NCI-H345 treated with DMSO at 0.1 percent for 48 hours (cell line): ENCODE measurements around the gene GPR156.
"Not testable (repeated sequence)": the region's sequence is repeated elsewhere in the genome, so short reads cannot be mapped to it uniquely, and the experiment has no call there.

Experiments
- DNase-seq: peaks from one replicate; lab custom pipeline; 2025; ENCODE audit not compliant: unreplicated experiment; lab: John Stamatoyannopoulos, UW

GPR156 gene

GRCh38 chr3:120275618-120276017 is 9.4 kb downstream of the GPR156 start:
- no peak for DNase-seq

DNA sequence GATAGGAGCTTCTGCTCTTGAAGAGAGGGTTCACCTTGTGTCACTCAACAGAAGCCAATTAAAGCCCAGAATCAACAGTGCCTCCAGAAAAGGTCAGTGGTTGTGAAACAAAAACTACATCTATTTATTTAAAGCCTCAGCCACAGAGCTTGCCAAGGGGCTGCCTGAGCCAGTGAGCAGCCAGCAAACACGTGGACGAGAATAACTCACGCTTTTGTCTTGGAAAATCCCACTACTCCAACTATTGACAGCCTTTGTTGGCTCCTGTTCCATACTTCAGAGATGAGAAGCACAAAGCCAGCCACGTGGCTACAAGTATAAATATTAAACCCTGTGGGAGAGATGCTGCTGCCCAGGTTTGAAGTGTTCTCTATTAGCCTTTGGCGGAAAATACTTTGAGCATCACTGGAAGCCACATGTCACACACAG is 10.3 kb downstream of the GPR156 start:
- DNase-seq = peak; percentile 61

DNA sequence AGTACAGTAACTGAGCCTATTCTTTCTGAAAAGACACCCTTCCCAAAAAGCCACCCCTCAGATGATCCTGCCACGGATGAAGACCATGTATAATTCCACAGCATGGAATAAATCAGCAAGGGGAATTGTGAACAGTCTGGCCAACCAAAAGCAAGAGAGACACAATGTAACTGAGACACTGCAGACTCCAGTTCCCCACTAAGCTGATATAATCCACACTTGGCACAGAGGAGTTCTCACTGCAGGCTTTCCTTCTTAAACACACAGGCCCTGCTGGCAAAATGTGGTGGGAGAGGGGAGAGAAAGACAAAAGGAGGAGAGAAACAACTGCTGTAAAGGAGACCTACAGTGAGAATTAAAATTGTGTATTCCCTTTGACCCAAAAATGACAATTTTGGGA is 12.7 kb downstream of the GPR156 start:
- DNase-seq = no peak

- DNase-seq = no peak
These were observed 19.0 kb downstream of the GPR156 start for GRCh38 chr3:120265989-120266388.

DNA sequence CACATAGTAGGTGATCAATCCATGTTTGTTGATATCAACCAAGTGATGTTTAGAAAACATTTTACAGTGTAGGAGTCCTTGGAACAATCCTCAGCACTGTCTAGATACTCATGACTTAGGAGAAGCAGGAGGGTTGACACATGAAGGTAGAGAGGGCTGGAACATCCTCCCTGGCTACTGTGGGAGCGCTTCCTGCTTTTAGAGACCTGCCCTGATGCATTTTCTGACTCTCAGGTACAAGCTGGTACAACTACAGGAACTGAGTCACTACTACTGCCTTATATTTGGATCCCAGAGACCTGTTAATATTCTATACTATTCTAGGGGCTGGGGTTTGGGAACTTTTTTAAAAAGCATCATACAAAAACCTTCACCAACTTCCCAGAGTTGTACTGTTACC is 20.1 kb downstream of the GPR156 start:
- no peak for DNase-seq

DNA sequence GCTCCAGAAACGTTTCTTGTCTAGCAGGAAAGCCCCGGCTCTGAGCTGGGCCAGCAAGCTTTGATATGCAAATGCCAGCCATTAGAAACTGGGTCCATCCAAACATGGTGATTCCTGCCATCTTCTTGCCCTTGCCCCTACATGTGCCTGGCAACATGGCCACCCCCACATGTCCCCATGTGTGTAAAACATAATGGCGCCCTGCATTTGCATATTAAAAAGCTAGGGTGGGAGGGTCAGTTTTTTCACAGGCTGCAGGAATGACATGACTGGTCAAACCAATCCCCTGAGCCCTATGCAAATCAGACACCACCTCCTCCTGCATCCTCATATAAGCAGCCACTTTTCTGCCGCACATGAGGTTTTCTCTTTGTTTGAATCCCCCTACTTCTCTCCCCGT is 21.2 kb downstream of the GPR156 start:
- DNase-seq = no peak

DNA sequence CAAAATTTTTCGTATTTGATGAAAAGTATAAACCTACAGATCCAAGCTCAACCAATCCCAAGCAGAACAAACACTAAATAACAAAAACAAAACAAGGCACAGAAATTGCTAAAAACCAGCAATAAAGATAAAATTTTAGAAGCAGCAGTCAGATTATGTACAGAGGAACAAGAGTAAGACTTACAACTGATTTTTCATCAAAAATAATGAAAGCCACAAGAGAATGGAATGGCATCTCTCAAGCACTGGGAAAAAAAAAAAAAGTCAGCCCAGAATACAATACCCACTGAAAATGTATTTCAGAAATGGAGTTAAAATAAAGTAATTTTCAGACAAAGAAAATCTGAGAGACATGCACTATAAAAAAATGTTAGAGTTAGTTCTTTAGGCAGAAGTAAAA is 27.0 kb downstream of the GPR156 start:
- no peak for DNase-seq

GRCh38 chr3:120245386-120245785 is 39.6 kb downstream of the GPR156 start:
- DNase-seq = no peak

- DNase-seq = no peak
These were observed 40.2 kb downstream of the GPR156 start for GRCh38 chr3:120244834-120245225.

- no peak for DNase-seq
These were observed 45.4 kb downstream of the GPR156 start for GRCh38 chr3:120239644-120240043.

GRCh38 chr3:120227710-120228347 is 57.2 kb downstream of the GPR156 start:
- no peak for DNase-seq

GRCh38 chr3:120224237-120224636 is 60.8 kb downstream of the GPR156 start:
- no peak for DNase-seq

GRCh38 chr3:120218981-120219380 is 66.0 kb downstream of the GPR156 start:
- no peak for DNase-seq

DNA sequence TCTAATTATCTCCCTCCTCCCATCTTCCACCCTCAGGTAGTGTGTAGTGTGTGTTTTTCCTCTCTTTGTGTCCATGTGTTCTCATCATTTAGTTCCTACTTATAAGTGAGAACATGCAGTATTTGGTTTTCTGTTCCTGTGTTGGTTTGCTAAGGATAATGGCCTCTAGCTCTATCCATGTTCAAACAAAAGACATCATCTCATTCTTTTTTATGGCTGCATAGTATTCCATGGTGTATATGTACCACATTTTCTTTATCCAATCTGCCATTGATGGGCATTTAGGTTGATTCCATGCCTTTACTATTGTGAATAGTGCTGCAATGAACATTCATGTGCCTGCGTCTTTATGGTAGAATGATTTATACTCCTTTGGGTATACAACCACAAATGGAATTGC is 68.4 kb downstream of the GPR156 start:
- not testable (repeated sequence) for DNase-seq

DNA sequence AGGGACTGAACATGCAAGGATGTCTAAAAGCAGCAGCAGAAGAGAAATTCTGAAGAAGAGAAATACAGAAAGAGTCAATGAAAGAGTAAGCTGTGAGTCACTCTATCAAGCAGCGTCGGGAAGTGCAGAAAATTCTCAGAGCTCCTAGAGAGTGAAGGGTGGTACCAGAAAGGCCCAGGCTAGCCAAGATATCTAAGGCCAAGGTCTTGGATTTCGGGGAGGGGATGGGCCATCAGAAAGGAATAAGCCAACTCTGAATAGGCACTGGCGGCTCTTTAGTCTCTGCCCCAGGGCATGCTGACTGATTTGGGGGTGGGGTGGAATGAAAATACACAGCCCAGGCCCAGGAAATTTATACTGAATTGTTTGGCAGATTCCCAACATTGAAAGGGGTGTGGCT is 70.8 kb downstream of the GPR156 start:
- DNase-seq = no peak

- no peak for DNase-seq
These were observed 72.5 kb downstream of the GPR156 start for GRCh38 chr3:120212505-120212904.

GRCh38 chr3:120209425-120209824 is 75.6 kb downstream of the GPR156 start:
- DNase-seq = no peak

DNA sequence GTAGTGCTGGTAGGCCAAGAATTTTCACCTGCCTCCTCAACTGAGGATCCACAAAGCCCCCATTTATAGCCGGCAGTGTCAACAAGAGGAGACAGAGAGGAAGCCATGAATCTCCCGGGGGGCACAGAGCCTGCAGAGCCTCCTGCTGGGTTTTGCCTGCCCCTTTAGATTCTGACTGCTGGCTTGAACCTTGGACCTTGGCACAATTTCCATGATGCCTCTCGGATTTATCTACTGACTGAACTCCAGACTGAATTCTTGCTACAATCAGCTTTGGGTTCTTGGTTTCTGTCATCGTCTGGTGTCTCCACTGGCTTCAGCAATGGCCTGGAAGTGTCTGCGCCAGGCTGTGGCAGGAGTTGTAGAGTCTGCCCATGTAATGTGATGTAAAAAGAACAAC is 80.7 kb downstream of the GPR156 start:
- no peak for DNase-seq

GRCh38 chr3:120203621-120204020 is 81.4 kb downstream of the GPR156 start:
- no peak for DNase-seq

- no peak for DNase-seq
These were observed 82.0 kb downstream of the GPR156 start for GRCh38 chr3:120203016-120203415.

DNA sequence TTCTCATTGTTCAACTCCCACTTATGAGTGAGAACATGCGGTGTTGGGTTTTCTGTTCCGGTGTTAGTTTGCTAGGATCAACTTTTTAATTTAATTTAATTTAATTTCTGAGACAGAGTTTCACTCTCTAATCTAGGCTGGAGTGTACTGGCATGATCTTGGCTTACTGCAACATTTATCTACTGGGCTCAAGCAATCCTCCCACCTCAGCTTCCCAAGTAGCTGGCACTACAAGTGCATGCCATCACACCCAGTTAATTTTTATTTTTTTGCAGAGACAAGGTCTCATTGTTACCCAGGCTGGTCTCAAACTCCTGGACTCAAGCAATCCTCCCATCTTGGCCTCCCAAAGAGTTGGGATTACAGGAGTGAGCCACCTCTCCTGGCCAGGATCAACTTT is 82.7 kb downstream of the GPR156 start:
- DNase-seq = no peak

DNA sequence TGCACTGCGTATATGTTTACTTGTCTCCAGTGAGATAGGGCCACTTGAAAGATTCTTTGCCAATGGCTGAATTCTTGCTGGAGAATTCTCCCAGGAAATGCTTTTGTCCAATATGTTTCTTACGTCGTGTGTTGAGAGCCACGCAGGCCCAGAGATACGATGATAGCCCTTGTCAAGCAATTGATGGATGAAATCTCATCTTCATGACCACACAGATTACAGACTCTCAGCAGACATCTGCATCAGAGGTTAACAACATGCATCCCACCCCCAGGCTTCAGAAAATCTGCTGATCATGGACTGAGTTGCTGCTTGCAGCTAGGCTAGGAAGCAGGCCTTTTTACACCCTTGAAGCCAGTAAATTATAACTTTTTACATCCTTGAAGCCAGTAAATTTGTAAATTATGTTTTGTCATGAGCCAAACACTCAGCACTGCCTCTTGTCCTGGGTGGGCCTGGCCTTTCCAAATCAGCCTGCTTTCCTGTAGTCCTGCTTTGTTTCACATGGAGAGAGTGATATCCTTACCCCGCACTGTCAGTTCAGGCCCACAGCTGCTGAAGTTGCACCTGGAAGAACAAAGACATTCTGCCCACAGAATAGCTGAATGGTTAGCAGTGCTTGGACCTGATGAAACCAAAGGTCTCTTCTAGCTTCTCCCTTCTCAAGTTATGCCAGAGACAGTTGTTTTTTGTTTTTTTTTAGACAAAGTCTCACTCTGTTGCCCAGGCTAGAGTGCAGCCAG is 84.4 kb downstream of the GPR156 start:
- no peak for DNase-seq
